Globus pallidus (tissue), 1 donor: ENCODE measurements around the gene SEMA4D.
"Not testable (repeated sequence)": the region's sequence is repeated elsewhere in the genome, so short reads cannot be mapped to it uniquely, and the experiment has no call there.

ENCODE experiments used
- DNase-seq: peaks from one replicate; pipeline ENCODE4 v3.0.0-alpha.2; 2015; ENCODE audit warnings: low spot score

SEMA4D gene

DNA sequence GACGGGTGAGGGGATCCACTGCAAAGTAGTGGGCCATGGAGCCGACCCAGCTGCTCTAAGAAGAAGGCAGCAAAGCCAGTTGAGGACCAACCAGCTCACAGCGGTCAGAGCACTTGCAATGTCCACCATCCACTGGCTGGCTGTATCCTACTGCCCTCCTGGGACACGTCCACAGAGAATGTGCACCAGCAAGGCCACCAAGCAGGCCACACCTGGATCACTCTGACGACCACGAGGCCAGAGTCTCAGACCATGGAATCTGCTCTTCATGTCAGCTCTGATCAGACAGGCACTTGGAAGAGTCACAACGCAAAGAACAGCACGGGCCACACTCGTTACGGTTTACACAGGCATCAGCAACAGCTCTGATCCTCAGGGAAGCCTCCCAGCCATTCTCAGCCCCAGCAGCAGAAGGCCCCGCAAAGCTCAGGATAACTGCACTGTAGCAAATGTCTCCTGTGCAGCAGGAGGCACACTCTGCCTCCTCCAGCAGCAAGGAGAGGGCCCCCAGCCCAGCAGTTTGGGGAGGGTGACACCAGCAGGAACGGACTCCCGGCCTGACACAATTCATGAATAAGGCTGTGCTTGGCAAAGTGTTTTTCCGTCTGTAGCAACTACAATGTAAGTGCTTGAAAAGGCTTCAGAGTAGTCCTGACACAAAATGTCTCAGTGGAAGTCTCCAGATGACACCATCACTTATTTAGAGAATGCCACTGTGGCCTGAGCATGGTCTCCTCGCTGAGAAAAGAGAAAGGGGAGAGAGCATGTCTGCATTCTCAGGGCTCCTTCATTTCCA lies 15.7 kb downstream of the SEMA4D start:
- DNase-seq: peak; percentile 71

- DNase-seq: no peak
Observed at GRCh38 chr9:89481538-89481915, 16.4 kb downstream of the SEMA4D start.

DNA sequence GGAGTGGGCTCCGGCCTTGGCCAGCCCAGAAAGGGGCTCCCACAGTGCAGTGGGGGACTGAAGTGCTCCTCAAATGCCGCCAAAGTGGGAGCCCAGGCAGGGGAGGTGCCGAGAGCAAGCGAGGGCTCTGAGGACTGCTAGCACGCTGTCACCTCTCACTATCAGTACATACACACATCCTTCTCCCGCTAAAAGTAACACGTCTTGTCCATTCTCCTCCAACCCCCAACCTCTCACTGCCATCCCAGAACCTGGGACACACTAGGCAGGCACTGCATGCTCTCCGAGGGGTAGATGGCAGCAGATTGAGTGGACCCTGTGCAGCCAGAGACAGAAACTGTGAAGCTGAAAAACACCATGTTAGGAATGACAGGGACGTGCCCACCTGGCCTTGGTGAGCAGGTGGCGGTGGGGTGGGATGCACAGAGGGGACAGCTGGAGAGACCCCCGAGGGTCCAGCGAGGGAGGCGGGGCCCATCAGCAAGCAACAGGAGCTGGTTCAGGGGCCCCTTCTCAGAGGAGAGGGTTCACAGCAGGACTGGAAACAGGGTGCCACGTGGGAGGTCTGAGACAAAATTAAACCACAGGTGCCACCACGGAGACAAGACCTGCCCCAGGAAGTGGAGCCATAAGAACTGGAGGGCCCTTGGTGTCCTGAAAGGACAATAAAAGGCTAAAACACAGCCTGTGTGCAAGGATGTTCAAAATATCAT lies 16.9 kb downstream of the SEMA4D start:
- DNase-seq: no peak

GRCh38 chr9:89480372-89480771 lies 17.5 kb downstream of the SEMA4D start:
- DNase-seq: not testable (repeated sequence)

- DNase-seq: not testable (repeated sequence)
Observed at GRCh38 chr9:89479669-89480011, 18.3 kb downstream of the SEMA4D start.

GRCh38 chr9:89478821-89479668 lies 18.9 kb downstream of the SEMA4D start:
- no peak for DNase-seq

GRCh38 chr9:89477811-89478630 lies 19.9 kb downstream of the SEMA4D start:
- no peak for DNase-seq

DNA sequence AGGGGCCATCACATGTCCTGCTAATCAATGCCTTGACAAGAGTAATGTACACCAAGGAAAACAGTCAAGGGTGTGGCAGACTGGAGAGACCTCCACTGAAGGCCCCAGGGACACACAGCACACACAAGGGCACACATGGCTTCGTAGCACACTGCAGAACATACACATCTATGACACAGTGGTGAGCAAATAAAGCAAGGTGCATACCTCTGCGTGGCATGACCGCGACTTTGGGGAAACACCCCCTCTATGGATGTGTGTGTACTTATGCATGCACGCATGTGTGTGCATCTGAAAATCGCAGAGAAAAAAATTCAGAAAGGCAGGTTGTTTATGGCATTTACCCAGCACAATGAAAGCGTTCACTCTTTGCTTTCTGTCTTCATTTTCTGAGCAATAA lies 20.5 kb downstream of the SEMA4D start:
- no peak for DNase-seq

GRCh38 chr9:89476546-89476945 lies 21.4 kb downstream of the SEMA4D start:
- no peak for DNase-seq

DNA sequence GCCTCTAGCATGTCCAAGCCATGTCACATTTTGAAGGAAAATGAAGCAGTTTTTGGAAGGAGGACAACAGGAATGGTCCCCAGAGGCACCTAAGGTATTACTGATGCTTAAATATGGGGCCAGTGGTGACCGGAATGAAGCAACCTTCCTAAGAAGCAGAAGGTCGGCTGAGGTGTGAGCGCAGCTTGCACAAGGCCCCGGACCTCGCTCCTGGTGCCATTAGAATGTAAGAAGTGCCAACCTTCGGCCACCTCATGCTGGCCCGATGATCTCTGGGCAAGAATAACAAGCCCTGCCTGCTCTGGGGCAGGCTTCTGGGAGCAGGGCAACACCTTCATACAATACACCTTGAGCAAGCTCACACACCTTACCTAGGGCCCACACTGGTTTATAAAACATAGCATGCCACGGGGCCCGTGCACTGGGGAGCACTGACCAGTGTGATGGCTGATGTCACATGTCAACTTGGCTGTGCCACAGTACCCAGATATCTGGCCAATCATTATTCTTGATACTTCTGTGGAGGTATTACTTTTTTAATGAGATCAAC lies 21.9 kb downstream of the SEMA4D start:
- DNase-seq: no peak

- no peak for DNase-seq
Observed at GRCh38 chr9:89474939-89475338, 23.0 kb downstream of the SEMA4D start.

GRCh38 chr9:89473762-89474469 lies 24.0 kb downstream of the SEMA4D start:
- no peak for DNase-seq

GRCh38 chr9:89471796-89472320 lies 26.1 kb downstream of the SEMA4D start:
- DNase-seq: not testable (repeated sequence)

DNA sequence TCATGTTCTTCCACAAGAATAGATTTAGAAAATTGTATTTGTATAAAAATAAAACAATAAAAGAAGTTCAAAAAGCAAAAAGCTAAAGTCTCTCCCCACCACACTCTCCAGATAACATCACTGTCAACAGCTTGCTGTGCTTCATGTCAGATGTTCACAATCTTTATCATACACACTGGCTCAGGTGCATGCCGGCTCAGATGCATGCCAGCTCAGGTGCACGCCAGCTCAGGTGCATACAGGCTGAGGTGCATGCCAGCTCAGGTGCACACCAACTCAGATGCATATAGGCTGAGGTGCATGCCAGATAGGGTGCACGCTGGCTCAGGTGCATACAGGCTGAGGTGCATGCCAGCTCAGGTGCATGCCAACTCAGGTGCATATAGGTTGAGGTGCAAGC lies 26.5 kb downstream of the SEMA4D start:
- no peak for DNase-seq

DNA sequence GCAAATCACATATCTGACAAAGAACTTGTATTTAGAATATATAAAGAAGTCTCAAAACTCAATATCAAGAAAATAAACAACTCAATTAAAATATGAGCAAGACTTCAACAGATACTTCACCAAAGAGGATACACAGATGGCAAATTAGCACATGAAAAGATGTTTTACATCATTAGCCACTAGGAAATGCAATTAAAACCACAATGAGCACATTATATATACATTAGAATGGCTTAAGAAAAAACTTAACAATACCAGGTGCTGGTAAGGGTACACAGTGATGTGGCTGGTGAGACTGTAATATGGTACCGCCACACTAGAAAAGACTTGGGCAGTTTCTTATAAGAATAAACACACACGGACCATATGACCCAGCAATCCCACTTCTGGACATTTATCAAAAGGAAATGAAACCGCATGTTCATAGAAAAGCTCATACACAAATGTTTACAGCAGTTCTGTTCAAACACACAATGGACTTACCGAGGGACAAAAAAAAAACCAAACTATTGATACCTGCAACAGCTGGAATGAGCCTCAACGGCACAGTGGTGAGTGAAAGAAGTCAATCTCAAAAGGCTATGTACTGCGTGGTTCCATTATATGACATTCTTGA lies 27.6 kb downstream of the SEMA4D start:
- DNase-seq: no peak

- DNase-seq: no peak
Observed at GRCh38 chr9:89469003-89469402, 28.9 kb downstream of the SEMA4D start.

DNA sequence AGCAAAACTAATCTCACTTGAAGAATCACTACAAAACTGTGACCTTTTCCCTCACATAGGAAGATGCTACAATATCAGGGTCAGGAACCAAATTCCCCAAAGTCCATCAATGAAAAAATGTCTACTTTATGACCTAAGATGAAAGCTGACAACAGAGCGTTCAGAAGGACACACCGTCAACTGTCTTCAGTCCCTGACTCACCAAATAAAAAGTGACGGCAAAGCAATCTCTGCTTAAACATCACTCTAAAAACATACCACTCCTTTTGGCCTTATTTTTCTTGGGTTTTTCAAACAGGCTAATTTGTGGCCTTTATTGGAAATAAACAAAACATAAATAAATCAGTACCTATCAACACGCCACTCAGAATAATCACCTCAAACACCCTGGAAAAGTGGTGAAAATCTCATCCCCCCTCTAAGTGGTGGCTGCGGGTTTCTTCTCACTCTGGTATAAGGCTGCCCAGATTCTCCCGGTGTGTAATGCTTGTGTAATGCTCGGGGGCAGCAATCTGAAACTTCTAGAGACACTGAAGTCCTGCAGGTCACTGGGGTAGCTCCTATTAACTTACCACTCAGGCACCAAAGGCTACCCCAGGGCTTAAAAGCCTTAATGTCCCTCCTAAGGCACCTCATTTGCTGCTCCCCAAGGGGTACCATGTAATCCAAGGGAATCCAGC lies 29.5 kb downstream of the SEMA4D start:
- DNase-seq: no peak

- no peak for DNase-seq
Observed at GRCh38 chr9:89467278-89467625, 30.7 kb downstream of the SEMA4D start.

GRCh38 chr9:89466451-89467277 lies 31.2 kb downstream of the SEMA4D start:
- no peak for DNase-seq
